ENCODE results near the gene SRRM3. TPM values are rescaled to one million over a fixed set of nuclear protein-coding genes. Genes with fewer than 3 reads are reported as not detected.
A peak's percentile ranks its signal among the peaks of the same experiment; 100 is the strongest.

SRRM3 gene
- polyA plus RNA-seq, 2 of the 4 experiments (the other 2 are of a cell fraction), result 2.4 to 7.0 TPM

- TF ChIP-seq, protein P1, sequence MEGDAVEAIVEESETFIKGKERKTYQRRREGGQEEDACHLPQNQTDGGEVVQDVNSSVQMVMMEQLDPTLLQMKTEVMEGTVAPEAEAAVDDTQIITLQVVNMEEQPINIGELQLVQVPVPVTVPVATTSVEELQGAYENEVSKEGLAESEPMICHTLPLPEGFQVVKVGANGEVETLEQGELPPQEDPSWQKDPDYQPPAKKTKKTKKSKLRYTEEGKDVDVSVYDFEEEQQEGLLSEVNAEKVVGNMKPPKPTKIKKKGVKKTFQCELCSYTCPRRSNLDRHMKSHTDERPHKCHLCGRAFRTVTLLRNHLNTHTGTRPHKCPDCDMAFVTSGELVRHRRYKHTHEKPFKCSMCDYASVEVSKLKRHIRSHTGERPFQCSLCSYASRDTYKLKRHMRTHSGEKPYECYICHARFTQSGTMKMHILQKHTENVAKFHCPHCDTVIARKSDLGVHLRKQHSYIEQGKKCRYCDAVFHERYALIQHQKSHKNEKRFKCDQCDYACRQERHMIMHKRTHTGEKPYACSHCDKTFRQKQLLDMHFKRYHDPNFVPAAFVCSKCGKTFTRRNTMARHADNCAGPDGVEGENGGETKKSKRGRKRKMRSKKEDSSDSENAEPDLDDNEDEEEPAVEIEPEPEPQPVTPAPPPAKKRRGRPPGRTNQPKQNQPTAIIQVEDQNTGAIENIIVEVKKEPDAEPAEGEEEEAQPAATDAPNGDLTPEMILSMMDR (IDR thresholded peaks at IDR 0.05), result no peak
- no peak; a peak in 1 of 5 replicates for TF ChIP-seq JUN (IDR thresholded peaks at IDR 0.05)
- TF ChIP-seq, protein P2, sequence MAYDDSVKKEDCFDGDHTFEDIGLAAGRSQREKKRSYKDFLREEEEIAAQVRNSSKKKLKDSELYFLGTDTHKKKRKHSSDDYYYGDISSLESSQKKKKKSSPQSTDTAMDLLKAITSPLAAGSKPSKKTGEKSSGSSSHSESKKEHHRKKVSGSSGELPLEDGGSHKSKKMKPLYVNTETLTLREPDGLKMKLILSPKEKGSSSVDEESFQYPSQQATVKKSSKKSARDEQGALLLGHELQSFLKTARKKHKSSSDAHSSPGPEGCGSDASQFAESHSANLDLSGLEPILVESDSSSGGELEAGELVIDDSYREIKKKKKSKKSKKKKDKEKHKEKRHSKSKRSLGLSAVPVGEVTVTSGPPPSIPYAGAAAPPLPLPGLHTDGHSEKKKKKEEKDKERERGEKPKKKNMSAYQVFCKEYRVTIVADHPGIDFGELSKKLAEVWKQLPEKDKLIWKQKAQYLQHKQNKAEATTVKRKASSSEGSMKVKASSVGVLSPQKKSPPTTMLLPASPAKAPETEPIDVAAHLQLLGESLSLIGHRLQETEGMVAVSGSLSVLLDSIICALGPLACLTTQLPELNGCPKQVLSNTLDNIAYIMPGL (CRISPR knock-in tag; IDR thresholded peaks at IDR 0.05; ENCODE audit: borderline replicate concordance), result no peak
- no peak for TF ChIP-seq POLR2AphosphoS2 (conservative IDR thresholded peaks at IDR 0.05; ENCODE audit: low read length)
Observed at GRCh38 chr7:76300166-76300731, 98.6 kb downstream of the SRRM3 start (continued).

DNA sequence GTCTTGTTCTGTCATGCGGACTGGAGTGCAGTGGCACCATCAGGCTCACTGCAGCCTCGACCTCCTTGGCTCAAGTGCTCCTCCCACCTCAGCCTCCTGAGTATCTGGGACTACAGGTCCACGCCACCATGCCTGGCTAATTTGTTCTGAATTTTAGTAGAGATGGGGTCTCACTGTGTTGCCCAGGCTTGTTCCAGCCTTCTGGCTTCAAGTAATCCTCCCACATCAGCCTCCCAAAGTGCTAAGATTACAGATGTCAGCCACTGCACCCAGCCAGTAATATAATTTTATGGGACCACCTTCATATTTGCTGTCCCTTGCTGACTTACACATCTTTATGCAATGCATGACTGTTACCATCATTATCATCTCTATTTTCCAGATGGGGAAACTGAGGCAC is 99.3 kb downstream of the SRRM3 start:
- H3K4me1 ChIP-seq, result peaks cover 58% of the 10 kb centered on the region
- POLR2A ChIA-PET, result no interaction called here
- CTCF ChIA-PET, result interaction anchor here (27.1 to 32.9 kb wide), 2 partner anchors 8 to 12 kb away, joined by 764 read pairs; partner anchors contain the start of gene HSPB1
- DNase-seq (ENCODE audit: low read depth in 1 of 2, low spot score in 1 of 2), result no peak
- H3K4me3 ChIP-seq, result no peak overlapping the region
- H3K9me3 ChIP-seq, result no peaks in the 10 kb centered on the region
- FAIRE-seq, result no peak
- H3K27ac ChIP-seq, result peak overlapping the region; percentile 71 to 96; a peak in 5 of 6 replicates
- TF ChIP-seq RCOR1 (IDR thresholded peaks at IDR 0.05; ENCODE audit: low read depth, low read length) (no peak), HES2 (IDR thresholded peaks at IDR 0.05) (no peak), CBX8 (IDR thresholded peaks at IDR 0.05) (no peak), HOXA7 (CRISPR knock-in tag; IDR thresholded peaks at IDR 0.05) (no peak), POLR2AphosphoS2 (conservative IDR thresholded peaks at IDR 0.05; ENCODE audit: low read length) (no peak), HEYL (CRISPR knock-in tag; IDR thresholded peaks at IDR 0.05) (no peak), ZNF302 (CRISPR knock-in tag; IDR thresholded peaks at IDR 0.05) (no peak), ZFP36 (IDR thresholded peaks at IDR 0.05; ENCODE audit: borderline replicate concordance, partially characterized antibody) (no peak)
- TF ChIP-seq, protein P3, sequence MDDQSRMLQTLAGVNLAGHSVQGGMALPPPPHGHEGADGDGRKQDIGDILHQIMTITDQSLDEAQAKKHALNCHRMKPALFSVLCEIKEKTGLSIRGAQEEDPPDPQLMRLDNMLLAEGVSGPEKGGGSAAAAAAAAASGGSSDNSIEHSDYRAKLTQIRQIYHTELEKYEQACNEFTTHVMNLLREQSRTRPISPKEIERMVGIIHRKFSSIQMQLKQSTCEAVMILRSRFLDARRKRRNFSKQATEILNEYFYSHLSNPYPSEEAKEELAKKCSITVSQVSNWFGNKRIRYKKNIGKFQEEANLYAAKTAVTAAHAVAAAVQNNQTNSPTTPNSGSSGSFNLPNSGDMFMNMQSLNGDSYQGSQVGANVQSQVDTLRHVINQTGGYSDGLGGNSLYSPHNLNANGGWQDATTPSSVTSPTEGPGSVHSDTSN (IDR thresholded peaks at IDR 0.05), result no peak
- 89% methylated on average over 3 of the region's 3 CpGs for WGBS (ENCODE audit: missing lambda C conversion rate)
- no peak for ATAC-seq
- no peak overlapping the region for H3K4me2 ChIP-seq

- ATAC-seq, result peak; percentile 52 to 60
- Histone ChIP-seq H3K27ac (peak within 1 kb of the TSS; percentile 96), H3K4me2 (peak within 1 kb of the TSS; percentile 87), H3K4me1 (peaks cover 60% of the 10 kb centered on the region), H3K9me3 (no peaks in the 10 kb centered on the region), H3K4me3 (peak within 1 kb of the TSS; percentile 91)
- POLR2A ChIA-PET, result interaction anchor here (1.0 to 1.6 kb wide), 5 partner anchors 8 to 136 kb away, joined by 3 to 18 read pairs (median 7); no protein-coding TSS in a partner anchor
- DNase-seq (ENCODE audit: low read depth in 1 of 2, low spot score in 1 of 2), result peak; percentile 73 to 92
- FAIRE-seq, result no peak
- under 1% methylated on average over 24 of the region's 75 CpGs for WGBS (ENCODE audit: missing lambda C conversion rate)
- CTCF ChIA-PET, result interaction anchor here (1.0 to 32.9 kb wide), 5 partner anchors 9 to 125 kb away, joined by 3 to 764 read pairs (median 59); partner anchors contain the start of gene HSPB1
- TF ChIP-seq NPAS2 (CRISPR knock-in tag; IDR thresholded peaks at IDR 0.05; ENCODE audit: borderline replicate concordance) (no peak), CBX8 (IDR thresholded peaks at IDR 0.05) (no peak), REST (IDR thresholded peaks at IDR 0.05) (peak; percentile 35; the same call in 1 of the 2 replicates), NFE2L2 (conservative IDR thresholded peaks at IDR 0.05; ENCODE audit: low read length) (no peak), TFCP2L1 (CRISPR knock-in tag; IDR thresholded peaks at IDR 0.05) (no peak), HES2 (IDR thresholded peaks at IDR 0.05) (no peak), HOXB5 (CRISPR knock-in tag; IDR thresholded peaks at IDR 0.05) (0 out of 2 replicates have a peak, but pooled peaks have one; percentile 42), ZC3H11A (IDR thresholded peaks at IDR 0.05) (no peak), MAX (IDR thresholded peaks at IDR 0.05) (peak; percentile 97)
- TF ChIP-seq, protein P3 (IDR thresholded peaks at IDR 0.05), result no peak; the same call in 1 of the 2 replicates
Observed at GRCh38 chr7:76302347-76303201, 100.9 kb downstream of the SRRM3 start, which contains the start of gene HSPB1. HSPB1 (plus strand) TSS chr7:76302673; CDS start chr7:76302713, 40 bp downstream.
